Measurements from ENCODE around the gene TTC33.

DNA sequence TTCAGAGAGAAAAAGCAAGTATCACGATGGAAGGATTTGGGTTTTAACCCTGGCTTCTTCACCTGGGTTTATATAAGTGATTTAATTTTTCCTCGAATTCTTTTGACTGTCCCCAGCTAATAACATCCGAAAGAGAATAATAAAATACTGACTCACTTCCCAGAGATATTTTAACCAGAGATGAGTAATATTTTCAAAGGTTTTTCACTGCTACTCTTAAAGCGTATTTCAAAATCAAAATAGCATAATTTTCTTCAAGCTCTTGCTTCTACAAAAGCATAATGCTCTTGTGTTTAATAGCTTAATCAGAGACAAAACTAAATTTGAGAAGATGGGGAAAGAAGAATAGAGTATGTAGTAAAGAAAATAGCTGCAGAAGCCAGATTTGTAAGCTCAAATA lies 291.2 kb downstream of the TTC33 start:
- TF ChIP-seq RAD21 (IDR thresholded peaks at IDR 0.05; ENCODE audit: low read length) (no peak), MAFK (IDR thresholded peaks at IDR 0.05; ENCODE audit: low read depth, low read length) (no peak), USF2 (IDR thresholded peaks at IDR 0.05; ENCODE audit: low read depth, low read length) (no peak), POLR2A (IDR thresholded peaks at IDR 0.05; ENCODE audit: low read depth, low read length) (no peak), RCOR1 (IDR thresholded peaks at IDR 0.05; ENCODE audit: insufficient replicate concordance, low read length) (no peak), ELK1 (IDR thresholded peaks at IDR 0.05; ENCODE audit: borderline replicate concordance, low read depth, low read length) (no peak), FOS (IDR thresholded peaks at IDR 0.05; ENCODE audit: low read depth, low read length) (no peak), RFX5 (IDR thresholded peaks at IDR 0.05; ENCODE audit: low read depth, low read length) (no peak), BHLHE40 (IDR thresholded peaks at IDR 0.05; ENCODE audit: low read depth, low read length) (no peak), MAZ (IDR thresholded peaks at IDR 0.05; ENCODE audit: borderline replicate concordance, low read depth, low read length) (no peak), CEBPB (IDR thresholded peaks at IDR 0.05; ENCODE audit: low read depth, low read length) (no peak), MXI1 (IDR thresholded peaks at IDR 0.05; ENCODE audit: borderline replicate concordance, low read depth, low read length) (no peak), SMC3 (IDR thresholded peaks at IDR 0.05; ENCODE audit: low read depth, low read length) (no peak)
- TF ChIP-seq, protein P1, sequence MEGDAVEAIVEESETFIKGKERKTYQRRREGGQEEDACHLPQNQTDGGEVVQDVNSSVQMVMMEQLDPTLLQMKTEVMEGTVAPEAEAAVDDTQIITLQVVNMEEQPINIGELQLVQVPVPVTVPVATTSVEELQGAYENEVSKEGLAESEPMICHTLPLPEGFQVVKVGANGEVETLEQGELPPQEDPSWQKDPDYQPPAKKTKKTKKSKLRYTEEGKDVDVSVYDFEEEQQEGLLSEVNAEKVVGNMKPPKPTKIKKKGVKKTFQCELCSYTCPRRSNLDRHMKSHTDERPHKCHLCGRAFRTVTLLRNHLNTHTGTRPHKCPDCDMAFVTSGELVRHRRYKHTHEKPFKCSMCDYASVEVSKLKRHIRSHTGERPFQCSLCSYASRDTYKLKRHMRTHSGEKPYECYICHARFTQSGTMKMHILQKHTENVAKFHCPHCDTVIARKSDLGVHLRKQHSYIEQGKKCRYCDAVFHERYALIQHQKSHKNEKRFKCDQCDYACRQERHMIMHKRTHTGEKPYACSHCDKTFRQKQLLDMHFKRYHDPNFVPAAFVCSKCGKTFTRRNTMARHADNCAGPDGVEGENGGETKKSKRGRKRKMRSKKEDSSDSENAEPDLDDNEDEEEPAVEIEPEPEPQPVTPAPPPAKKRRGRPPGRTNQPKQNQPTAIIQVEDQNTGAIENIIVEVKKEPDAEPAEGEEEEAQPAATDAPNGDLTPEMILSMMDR (conservative IDR thresholded peaks at IDR 0.05; ENCODE audit: low read depth, low read length): no peak

Measured in IMR-90 (cell line).